Neural cell (in vitro differentiated cells): ENCODE measurements around the gene ARID1B. TPM values are rescaled to one million over a fixed set of nuclear protein-coding genes. Genes with fewer than 3 reads are reported as not detected.

ENCODE experiments used
- H2AFZ ChIP-seq: fragments of 200-600, 300-800 bp; sonication (generic), shearing (Covaris generic); 2 replicates; pipeline ENCODE4 v1.6.0; 2014; ENCODE audit warnings: low read depth, mild to moderate bottlenecking, antibody characterized with exemption, low read length, moderate library complexity
- H3F3A ChIP-seq: fragments of 200-600 bp; shearing (Covaris generic); 2 replicates; pipeline ENCODE4 v1.6.1; 2016; ENCODE audit warnings: mild to moderate bottlenecking, moderate library complexity, mixed read lengths, antibody characterized with exemption, low read length; ENCODE audit not compliant: insufficient read depth, poor library complexity, severe bottlenecking
- H3K27ac ChIP-seq: fragments of 200-600, 300-800 bp; sonication (generic), shearing (Covaris generic); 2 replicates; pipeline ENCODE4 v1.5.1; 2014; ENCODE audit warnings: mild to moderate bottlenecking, low read length, moderate library complexity
- H3K27me3 ChIP-seq: fragments of 300-800, 200-600 bp; sonication (generic), shearing (Covaris generic); 2 replicates; pipeline ENCODE4 v1.6.0; 2014; ENCODE audit warnings: mild to moderate bottlenecking, low read depth, low read length, moderate library complexity; ENCODE audit not compliant: insufficient read depth
- H3K36me3 ChIP-seq: fragments of 300-800, 200-600 bp; sonication (generic), shearing (Covaris generic); 2 replicates; pipeline ENCODE4 v1.5.1; 2014; ENCODE audit warnings: mild to moderate bottlenecking, antibody characterized with exemption, low read length, moderate library complexity; ENCODE audit not compliant: insufficient read depth
- H3K4me2 ChIP-seq: fragments of 300-800, 200-600 bp; sonication (generic), shearing (Covaris generic); 2 replicates; pipeline ENCODE4 v1.6.0; 2014; ENCODE audit warnings: mild to moderate bottlenecking, low read length
- H3K4me3 ChIP-seq: fragments of 300-800, 200-600 bp; sonication (generic), shearing (Covaris generic); 2 replicates; pipeline ENCODE4 v1.5.1; 2014; ENCODE audit warnings: mild to moderate bottlenecking, low read length, moderate library complexity
- H3K79me2 ChIP-seq: fragments of 200-600 bp; shearing (Covaris generic); replicated peaks from 2 replicates; pipeline ENCODE4 v1.6.0; 2014; ENCODE audit warnings: mild to moderate bottlenecking, low read length, moderate library complexity; ENCODE audit not compliant: insufficient read depth
- H3K9ac ChIP-seq: fragments of 300-800, 200-600 bp; sonication (generic), shearing (Covaris generic); 2 replicates; pipeline ENCODE4 v1.6.1; 2016; ENCODE audit warnings: mild to moderate bottlenecking, low read length, mixed read lengths
- H3K9me2 ChIP-seq: fragments of 200-600 bp; shearing (Covaris generic); 2 replicates; pipeline ENCODE4 v1.6.1; 2016; ENCODE audit warnings: mild to moderate bottlenecking, low read length, mixed read lengths; ENCODE audit not compliant: insufficient read depth
- H3K9me3 ChIP-seq: fragments of 200-600, 300-800 bp; sonication (generic), shearing (Covaris generic); 2 replicates; pipeline ENCODE4 v1.6.1; 2016; ENCODE audit warnings: mild to moderate bottlenecking, mixed run types, low read length, moderate library complexity, mixed read lengths
- H4K20me1 ChIP-seq: fragments of 200-600 bp; shearing (Covaris generic); 2 replicates; pipeline ENCODE4 v1.6.1; 2016; ENCODE audit warnings: mild to moderate bottlenecking, mixed run types; ENCODE audit not compliant: insufficient read depth
- EP300 ChIP-seq: fragments of 450-650 bp; conservative IDR thresholded peaks from 2 replicates; pipeline ENCODE4 v1.6.1; 2014; ENCODE audit warnings: antibody characterized with exemption, mild to moderate bottlenecking, moderate library complexity; ENCODE audit not compliant: poor library complexity, severe bottlenecking
- EZH2 ChIP-seq: fragments of 200-600, 300-800 bp; shearing (Covaris generic), sonication (generic); IDR thresholded peaks from 2 replicates; pipeline ENCODE4 v1.6.1; 2014; ENCODE audit warnings: antibody characterized with exemption, low read length, borderline replicate concordance, mild to moderate bottlenecking; ENCODE audit not compliant: insufficient read depth, poor library complexity, severe bottlenecking
- MXI1 ChIP-seq: fragments of 450-650 bp; conservative IDR thresholded peaks from 2 replicates; pipeline ENCODE4 v1.6.1; 2014; ENCODE audit warnings: antibody characterized with exemption, mild to moderate bottlenecking; ENCODE audit not compliant: poor library complexity, severe bottlenecking
- POLR2AphosphoS5 ChIP-seq: IDR thresholded peaks from 2 replicates; pipeline ENCODE4 v1.6.1; 2012
- RAD21 ChIP-seq: fragments of 450-650 bp; conservative IDR thresholded peaks from 2 replicates; pipeline ENCODE4 v1.6.1; 2014; ENCODE audit warnings: antibody characterized with exemption, mild to moderate bottlenecking, moderate library complexity
- SMC3 ChIP-seq: fragments of 450-650 bp; conservative IDR thresholded peaks from 2 replicates; pipeline ENCODE4 v1.6.1; 2014; ENCODE audit warnings: antibody characterized with exemption, mild to moderate bottlenecking, moderate library complexity; ENCODE audit not compliant: poor library complexity
- TAF1 ChIP-seq: IDR thresholded peaks from 2 replicates; pipeline ENCODE4 v1.6.1; 2012; ENCODE audit warnings: low read depth
- polyA plus RNA-seq: library from polyadenylated mRNA; depleted of rRNA; stranded (reverse); fragments of >200 nt; gene quantifications from 2 replicates; pipeline ENCODE4 v1.2.3, GENCODE V29; 2014
- TF ChIP-seq, protein P1 (sequence below): IDR thresholded peaks from 2 replicates; pipeline ENCODE4 v1.6.1; 2012; ENCODE audit warnings: borderline replicate concordance
- TF ChIP-seq, protein P2 (sequence below): fragments of 450-650 bp; IDR thresholded peaks from 2 replicates; pipeline ENCODE4 v1.5.1; 2014; ENCODE audit warnings: antibody characterized with exemption, mild to moderate bottlenecking, moderate library complexity; ENCODE audit not compliant: poor library complexity, severe bottlenecking

ARID1B gene
- polyA plus RNA-seq, 1 donor from 2014 or later, result 35.0 TPM

DNA sequence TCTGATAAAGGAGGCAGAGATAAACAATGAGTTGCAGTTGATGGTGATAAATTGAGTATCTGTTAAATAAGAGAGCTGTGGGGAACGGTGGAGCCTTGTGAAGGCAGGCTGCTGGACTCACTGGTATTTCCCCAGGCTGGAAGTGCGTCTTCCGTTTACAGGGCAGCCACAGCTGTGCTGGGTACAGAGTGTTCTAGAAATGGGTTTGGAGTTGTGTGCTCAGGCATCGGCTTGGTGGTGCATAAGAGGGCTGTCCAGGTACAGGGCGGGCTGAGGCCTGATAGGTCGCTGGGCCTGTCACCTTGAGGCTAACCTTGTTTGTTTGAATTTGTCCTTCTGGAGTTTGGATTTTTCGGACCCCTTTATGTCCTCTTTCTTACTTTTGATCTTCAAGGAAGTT, 39.3 kb downstream of the ARID1B start:
- TF ChIP-seq EZH2 (no peak), EP300 (no peak), SMC3 (no peak), POLR2AphosphoS5 (no peak), RAD21 (no peak), MXI1 (no peak), TAF1 (no peak)
- no peak overlapping the region for H3K9ac ChIP-seq
- peaks cover 1% of the 10 kb centered on the region for H3F3A ChIP-seq
- no peak overlapping the region for H3K4me2 ChIP-seq
- no peaks in the 10 kb centered on the region for H3K36me3 ChIP-seq
- no peak overlapping the region for H3K27ac ChIP-seq
- H3K4me3 ChIP-seq, result no peak overlapping the region
- no peaks in the 10 kb centered on the region for H3K27me3 ChIP-seq
- no peak overlapping the region for H2AFZ ChIP-seq
- peaks cover 82% of the 10 kb centered on the region for H3K79me2 ChIP-seq
- H4K20me1 ChIP-seq, result peaks cover 3% of the 10 kb centered on the region
- no peaks in the 10 kb centered on the region for H3K9me3 ChIP-seq
- no peaks in the 10 kb centered on the region for H3K9me2 ChIP-seq

GRCh38 chr6:156820089-156820798, 43.1 kb downstream of the ARID1B start:
- Histone ChIP-seq H3K4me3 (no peak overlapping the region), H3K79me2 (peaks cover 73% of the 10 kb centered on the region), H3K27ac (no peak overlapping the region), H3K36me3 (no peaks in the 10 kb centered on the region), H3F3A (peaks cover 5% of the 10 kb centered on the region), H4K20me1 (peaks cover 6% of the 10 kb centered on the region), H3K9ac (no peak overlapping the region), H2AFZ (no peak overlapping the region), H3K27me3 (no peaks in the 10 kb centered on the region), H3K9me2 (no peaks in the 10 kb centered on the region), H3K4me2 (no peak overlapping the region), H3K9me3 (no peaks in the 10 kb centered on the region)
- TF ChIP-seq TAF1 (no peak), POLR2AphosphoS5 (no peak), MXI1 (no peak), SMC3 (no peak), EZH2 (no peak), RAD21 (no peak), EP300 (no peak)
- TF ChIP-seq, protein P1, sequence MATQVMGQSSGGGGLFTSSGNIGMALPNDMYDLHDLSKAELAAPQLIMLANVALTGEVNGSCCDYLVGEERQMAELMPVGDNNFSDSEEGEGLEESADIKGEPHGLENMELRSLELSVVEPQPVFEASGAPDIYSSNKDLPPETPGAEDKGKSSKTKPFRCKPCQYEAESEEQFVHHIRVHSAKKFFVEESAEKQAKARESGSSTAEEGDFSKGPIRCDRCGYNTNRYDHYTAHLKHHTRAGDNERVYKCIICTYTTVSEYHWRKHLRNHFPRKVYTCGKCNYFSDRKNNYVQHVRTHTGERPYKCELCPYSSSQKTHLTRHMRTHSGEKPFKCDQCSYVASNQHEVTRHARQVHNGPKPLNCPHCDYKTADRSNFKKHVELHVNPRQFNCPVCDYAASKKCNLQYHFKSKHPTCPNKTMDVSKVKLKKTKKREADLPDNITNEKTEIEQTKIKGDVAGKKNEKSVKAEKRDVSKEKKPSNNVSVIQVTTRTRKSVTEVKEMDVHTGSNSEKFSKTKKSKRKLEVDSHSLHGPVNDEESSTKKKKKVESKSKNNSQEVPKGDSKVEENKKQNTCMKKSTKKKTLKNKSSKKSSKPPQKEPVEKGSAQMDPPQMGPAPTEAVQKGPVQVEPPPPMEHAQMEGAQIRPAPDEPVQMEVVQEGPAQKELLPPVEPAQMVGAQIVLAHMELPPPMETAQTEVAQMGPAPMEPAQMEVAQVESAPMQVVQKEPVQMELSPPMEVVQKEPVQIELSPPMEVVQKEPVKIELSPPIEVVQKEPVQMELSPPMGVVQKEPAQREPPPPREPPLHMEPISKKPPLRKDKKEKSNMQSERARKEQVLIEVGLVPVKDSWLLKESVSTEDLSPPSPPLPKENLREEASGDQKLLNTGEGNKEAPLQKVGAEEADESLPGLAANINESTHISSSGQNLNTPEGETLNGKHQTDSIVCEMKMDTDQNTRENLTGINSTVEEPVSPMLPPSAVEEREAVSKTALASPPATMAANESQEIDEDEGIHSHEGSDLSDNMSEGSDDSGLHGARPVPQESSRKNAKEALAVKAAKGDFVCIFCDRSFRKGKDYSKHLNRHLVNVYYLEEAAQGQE, result no peak
- TF ChIP-seq, protein P2, sequence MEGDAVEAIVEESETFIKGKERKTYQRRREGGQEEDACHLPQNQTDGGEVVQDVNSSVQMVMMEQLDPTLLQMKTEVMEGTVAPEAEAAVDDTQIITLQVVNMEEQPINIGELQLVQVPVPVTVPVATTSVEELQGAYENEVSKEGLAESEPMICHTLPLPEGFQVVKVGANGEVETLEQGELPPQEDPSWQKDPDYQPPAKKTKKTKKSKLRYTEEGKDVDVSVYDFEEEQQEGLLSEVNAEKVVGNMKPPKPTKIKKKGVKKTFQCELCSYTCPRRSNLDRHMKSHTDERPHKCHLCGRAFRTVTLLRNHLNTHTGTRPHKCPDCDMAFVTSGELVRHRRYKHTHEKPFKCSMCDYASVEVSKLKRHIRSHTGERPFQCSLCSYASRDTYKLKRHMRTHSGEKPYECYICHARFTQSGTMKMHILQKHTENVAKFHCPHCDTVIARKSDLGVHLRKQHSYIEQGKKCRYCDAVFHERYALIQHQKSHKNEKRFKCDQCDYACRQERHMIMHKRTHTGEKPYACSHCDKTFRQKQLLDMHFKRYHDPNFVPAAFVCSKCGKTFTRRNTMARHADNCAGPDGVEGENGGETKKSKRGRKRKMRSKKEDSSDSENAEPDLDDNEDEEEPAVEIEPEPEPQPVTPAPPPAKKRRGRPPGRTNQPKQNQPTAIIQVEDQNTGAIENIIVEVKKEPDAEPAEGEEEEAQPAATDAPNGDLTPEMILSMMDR, result no peak
